ENCODE measurements around the gene SORCS2.

SORCS2 gene

GRCh38 chr4:7436256-7436655, 243.9 kb downstream of the SORCS2 start:
- no peak for TF ChIP-seq CTCF (IDR thresholded peaks at IDR 0.05; ENCODE audit: low read depth, low read length)
- no peak for DNase-seq (ENCODE audit: extremely low read depth, low read depth)

DNA sequence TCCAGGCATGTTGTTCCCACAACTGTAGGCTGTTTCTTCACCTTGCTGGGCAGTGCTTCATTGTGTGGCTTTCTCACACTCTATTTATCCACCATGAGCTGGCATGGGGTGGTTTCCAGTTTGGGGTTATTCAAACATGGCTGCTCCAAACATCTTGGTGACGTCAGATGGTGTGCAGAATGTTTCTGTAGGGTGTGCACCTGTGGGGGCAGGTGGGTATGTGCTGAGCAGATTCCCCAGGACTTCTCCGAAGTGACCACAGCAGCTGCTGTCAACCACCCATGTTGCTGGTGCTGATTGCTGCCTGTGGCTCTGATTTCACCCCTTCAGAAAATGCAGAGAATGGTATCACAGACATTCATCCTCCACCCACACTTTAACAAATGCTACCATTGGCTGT, 247.4 kb downstream of the SORCS2 start:
- no peak for DNase-seq (ENCODE audit: extremely low read depth, low read depth)
- TF ChIP-seq CTCF (IDR thresholded peaks at IDR 0.05; ENCODE audit: low read depth, low read length) = no peak

- TF ChIP-seq CTCF (IDR thresholded peaks at IDR 0.05; ENCODE audit: low read depth, low read length) = no peak
- no peak for DNase-seq (ENCODE audit: extremely low read depth, low read depth)
Measured at GRCh38 chr4:7441201-7441600, 248.9 kb downstream of the SORCS2 start.

DNA sequence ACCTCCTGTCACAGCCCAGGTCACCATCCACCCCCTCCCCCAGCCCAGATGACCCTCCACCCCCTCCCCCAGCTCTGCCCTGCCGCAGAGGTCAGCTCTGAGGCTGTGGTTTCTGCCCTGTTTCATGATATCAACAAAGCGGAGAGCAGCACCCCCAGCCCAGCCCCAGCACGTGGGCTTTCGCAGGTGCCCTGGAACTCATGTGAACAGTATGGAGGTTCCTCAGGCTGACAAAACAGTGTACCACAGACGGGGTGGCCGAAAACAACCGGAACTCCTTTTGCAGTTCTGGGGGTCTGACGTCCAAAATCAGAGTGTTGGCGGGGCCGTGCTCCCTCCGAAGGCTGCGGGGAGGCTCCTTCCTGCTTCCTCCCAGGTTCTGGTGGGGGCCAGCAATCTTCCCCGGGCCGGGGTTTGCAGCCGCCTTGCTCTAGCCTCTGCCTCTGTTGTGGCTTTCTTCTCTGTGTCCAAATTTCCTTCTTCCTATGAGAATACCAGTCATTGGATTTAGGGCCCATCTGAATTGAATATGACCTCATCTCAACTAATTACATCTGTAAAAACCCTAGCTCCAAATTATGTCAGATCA, 250.3 kb downstream of the SORCS2 start:
- DNase-seq (ENCODE audit: extremely low read depth, low read depth) = no peak
- TF ChIP-seq CTCF (IDR thresholded peaks at IDR 0.05; ENCODE audit: low read depth, low read length) = no peak

GRCh38 chr4:7444314-7444713, 252.0 kb downstream of the SORCS2 start:
- no peak for TF ChIP-seq CTCF (IDR thresholded peaks at IDR 0.05; ENCODE audit: low read depth, low read length)
- no peak for DNase-seq (ENCODE audit: extremely low read depth, low read depth)

DNA sequence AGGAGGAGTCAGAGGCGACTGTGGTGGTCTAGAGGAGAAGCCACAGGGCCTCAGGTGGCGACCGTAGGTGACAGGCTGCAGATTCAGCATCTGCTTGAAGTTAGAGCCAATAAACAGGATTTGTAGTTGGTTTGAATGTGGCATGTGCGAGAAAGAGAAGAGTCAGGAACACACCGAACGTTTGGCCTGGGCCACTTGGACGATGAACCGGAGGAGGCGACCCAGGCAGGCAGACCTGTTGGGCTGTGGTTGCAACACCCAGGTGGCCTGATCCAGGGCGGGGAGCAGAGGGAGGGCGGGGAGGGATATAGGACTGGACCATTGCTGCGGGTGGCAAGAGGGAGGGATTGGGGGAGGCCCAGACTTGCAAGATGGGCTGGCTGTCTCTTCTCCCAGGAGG, 252.4 kb downstream of the SORCS2 start:
- no peak for TF ChIP-seq CTCF (IDR thresholded peaks at IDR 0.05; ENCODE audit: low read depth, low read length)
- DNase-seq (ENCODE audit: extremely low read depth, low read depth) = no peak

DNA sequence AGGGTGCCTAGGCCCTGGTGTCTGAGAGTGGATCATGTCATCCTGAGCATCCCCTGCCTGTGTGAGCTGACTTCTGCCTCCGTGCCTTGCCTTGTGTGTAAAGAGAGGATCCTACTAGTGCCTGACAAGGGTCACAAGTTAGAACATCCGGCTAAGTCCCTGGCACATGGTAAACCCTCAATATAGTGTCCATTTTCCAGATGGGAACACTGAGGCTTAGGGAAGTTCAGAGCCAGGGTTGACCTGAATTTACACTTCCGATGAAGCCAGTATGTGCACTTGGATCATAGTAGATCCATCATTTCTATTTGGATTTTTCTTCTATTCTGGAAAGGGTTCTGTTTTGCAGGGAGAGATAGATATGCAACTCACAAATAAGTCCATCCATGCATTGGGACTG, 254.9 kb downstream of the SORCS2 start:
- no peak for TF ChIP-seq CTCF (IDR thresholded peaks at IDR 0.05; ENCODE audit: low read depth, low read length)
- no peak for DNase-seq (ENCODE audit: extremely low read depth, low read depth)

Measured in AG09319 (cell line).